IMR-90 (cell line): Measurements from ENCODE around the gene DPF3. TPM values are rescaled to one million over a fixed set of nuclear protein-coding genes. Genes with fewer than 3 reads are reported as not detected.

Source experiments
- ATAC-seq: fragments of 200-7000 bp; cut with Tn5 transposase; 2 replicates; pipeline ENCODE4 v1.9.1; 2020; ENCODE audit warnings: low read depth, mild to moderate bottlenecking, moderate library complexity
- BruUV-seq: library from RNA; stranded (reverse); fragments of 400-500 nt; replicated peaks from 2 replicates; lab custom pipeline; 2021; lab: Mats Ljungman, UMichigan
- CTCF ChIA-PET: fragments of 300-600 bp; formaldehyde crosslinking; extraction: SDS; loops from one replicate; lab custom pipeline; 2021; ENCODE audit warnings: antibody characterized with exemption; lab: Yijun Ruan, JAX
- POLR2A ChIA-PET: fragments of 300-600 bp; sonication (Branson Sonifier 250); formaldehyde crosslinking; loops from one replicate; lab custom pipeline; 2022; ENCODE audit warnings: antibody characterized with exemption; ENCODE audit not compliant: unreplicated experiment; lab: Charles Lee
- DNase-seq: peaks from one replicate; pipeline ENCODE4 v3.0.0; 2013
- H2AFZ ChIP-seq: replicated peaks from 2 replicates; pipeline ENCODE3; 2013; ENCODE audit warnings: low read length, mild to moderate bottlenecking; ENCODE audit not compliant: poor library complexity
- H2AK5ac ChIP-seq: 2 replicates; pipeline ENCODE4 v1.6.1; 2013; ENCODE audit warnings: low read depth, low read length, inconsistent platforms
- H2AK9ac ChIP-seq: replicated peaks from 2 replicates; pipeline ENCODE3; 2013; ENCODE audit warnings: mild to moderate bottlenecking, low read depth, low read length, moderate library complexity; ENCODE audit not compliant: poor library complexity
- H2BK120ac ChIP-seq: 2 replicates; pipeline ENCODE4 v1.6.1; 2013; ENCODE audit warnings: low read depth, low read length, inconsistent platforms
- H2BK15ac ChIP-seq: 3 replicates; pipeline ENCODE4 v1.6.1; 2013; ENCODE audit warnings: low read depth, low read length, inconsistent platforms
- H2BK20ac ChIP-seq: 2 replicates; pipeline ENCODE4 v1.6.1; 2013; ENCODE audit warnings: low read depth, mild to moderate bottlenecking, inconsistent platforms, low read length, moderate library complexity
- H2BK5ac ChIP-seq: 2 replicates; pipeline ENCODE4 v1.6.1; 2013; ENCODE audit warnings: mild to moderate bottlenecking, low read depth, low read length, inconsistent platforms; ENCODE audit not compliant: poor library complexity, severe bottlenecking
- H3K14ac ChIP-seq: replicated peaks from 2 replicates; pipeline ENCODE4 v1.6.1; 2013; ENCODE audit warnings: low read depth, low read length, inconsistent platforms
- H3K18ac ChIP-seq: 2 replicates; pipeline ENCODE4 v1.6.1; 2013; ENCODE audit warnings: low read depth, low read length, control low read depth
- H3K23ac ChIP-seq: 2 replicates; pipeline ENCODE4 v1.6.1; 2013; ENCODE audit warnings: low read depth, low read length, inconsistent platforms
- H3K27ac ChIP-seq: 2 replicates; pipeline ENCODE4 v1.5.1; 2013; ENCODE audit warnings: mild to moderate bottlenecking, control low read depth, low read length; ENCODE audit not compliant: insufficient read depth
- H3K27me3 ChIP-seq: 2 replicates; pipeline ENCODE4 v1.6.1; 2013; ENCODE audit warnings: low read length; ENCODE audit not compliant: control insufficient read depth, insufficient read depth
- H3K36me3 ChIP-seq: 2 replicates; pipeline ENCODE4 v1.6.1; 2013; ENCODE audit warnings: low read length, mixed read lengths; ENCODE audit not compliant: control insufficient read depth, insufficient read depth
- H3K4ac ChIP-seq: 2 replicates; pipeline ENCODE4 v1.6.1; 2013; ENCODE audit warnings: low read depth, low read length, inconsistent platforms
- H3K4me1 ChIP-seq: 2 replicates; pipeline ENCODE4 v1.6.1; 2013; ENCODE audit warnings: low read length, mixed read lengths; ENCODE audit not compliant: control insufficient read depth, insufficient read depth
- H3K4me2 ChIP-seq: 2 replicates; pipeline ENCODE4 v1.6.1; 2013; ENCODE audit warnings: low read depth, mild to moderate bottlenecking, control low read depth, low read length, moderate library complexity
- H3K4me3 ChIP-seq: 2 replicates; pipeline ENCODE4 v1.5.1; 2013; ENCODE audit warnings: low read depth, mild to moderate bottlenecking, control low read depth, low read length, moderate library complexity; ENCODE audit not compliant: insufficient read depth
- H3K56ac ChIP-seq: 2 replicates; pipeline ENCODE4 v1.6.1; 2013; ENCODE audit warnings: low read length, inconsistent platforms; ENCODE audit not compliant: insufficient read depth; ENCODE audit errors: extremely low read depth
- H3K79me1 ChIP-seq, 2 experiments: 2 replicates each; pipeline ENCODE4 v1.6.1; 2013; ENCODE audit warnings: low read length in 2 of 2, inconsistent platforms in 1 of 2, low read depth in 1 of 2
- H3K9ac ChIP-seq: 2 replicates; pipeline ENCODE4 v1.6.1; 2013; ENCODE audit warnings: low read depth, low read length, control low read depth
- H3K9me1 ChIP-seq: 2 replicates; pipeline ENCODE4 v1.6.1; 2013; ENCODE audit warnings: low read length, inconsistent platforms; ENCODE audit not compliant: insufficient read depth
- H3K9me3 ChIP-seq: 2 replicates; pipeline ENCODE4 v1.6.1; 2013; ENCODE audit warnings: low read length; ENCODE audit not compliant: control insufficient read depth, insufficient read depth
- H4K20me1 ChIP-seq: 2 replicates; pipeline ENCODE4 v1.6.1; 2013; ENCODE audit warnings: low read length, inconsistent platforms; ENCODE audit not compliant: insufficient read depth
- H4K5ac ChIP-seq: 2 replicates; pipeline ENCODE4 v1.6.1; 2013; ENCODE audit warnings: mild to moderate bottlenecking, low read depth, low read length, control low read depth
- H4K8ac ChIP-seq, 2 experiments: 2 replicates each; pipeline ENCODE4 v1.6.1; 2013; ENCODE audit warnings: low read depth in 2 of 2, low read length in 2 of 2, control low read depth in 1 of 2, inconsistent platforms in 1 of 2
- H4K91ac ChIP-seq: 2 replicates; pipeline ENCODE4 v1.6.1; 2013; ENCODE audit warnings: low read depth, low read length, inconsistent platforms; ENCODE audit not compliant: insufficient read depth
- BHLHE40 ChIP-seq: fragments of 150-350 bp; IDR thresholded peaks from 2 replicates; pipeline ENCODE4 v1.6.1; 2016; ENCODE audit warnings: mild to moderate bottlenecking, low read depth, low read length
- POLR2A ChIP-seq: IDR thresholded peaks from 2 replicates; pipeline ENCODE4 v1.6.1; 2012; ENCODE audit warnings: mild to moderate bottlenecking, low read depth, low read length
- WGBS, 2 experiments: methylation state at CpG; one replicate each; pipeline versions ENCODE4 v1.1.5 to v1.1.7; 2013; ENCODE audit warnings: missing lambda C conversion rate in 2 of 2; ENCODE audit not compliant: insufficient read length in 1 of 2; ENCODE audit errors: extremely low coverage in 2 of 2; 5-methylcytosine and 5-hydroxymethylcytosine counted together
- dilution Hi-C: fragments of 300-500 bp; cut with HindIII; formaldehyde crosslinking; loops from one replicate; pipeline ENCODE4 v1.14.3; 2018; ENCODE audit warnings: low sequenced_read_pairs; ENCODE audit not compliant: unreplicated experiment
- in situ Hi-C: fragments of 300-500 bp; cut with MboI; formaldehyde crosslinking; loops from 3 replicates; pipeline ENCODE4 v1.14.3; 2019; ENCODE audit warnings: low sequenced_read_pairs, inconsistent platforms, mixed read lengths
- intact Hi-C: fragments of 100-400 bp; cut with micrococcal nuclease; formaldehyde crosslinking; loops from 2 replicates; pipeline ENCODE4 v1.10.0; 2022
- polyA plus RNA-seq, 3 experiments: library from polyadenylated mRNA; depleted of rRNA; stranded (reverse); fragments of >200 nt; gene quantifications; 2 replicates each; pipeline ENCODE4 v1.2.3, GENCODE V29; 2012; ENCODE audit warnings: low replicate concordance in 1 of 3
- total RNA-seq: library from RNA; depleted of rRNA; stranded (reverse); fragments of >200 nt; gene quantifications from 2 replicates; pipeline ENCODE4 v1.2.3, GENCODE V29; 2012

DPF3 gene
- total and polyA plus RNA-seq, 2 of the 4 experiments (the other 2 are of a cell fraction), result 30.5 to 32.8 TPM

DNA sequence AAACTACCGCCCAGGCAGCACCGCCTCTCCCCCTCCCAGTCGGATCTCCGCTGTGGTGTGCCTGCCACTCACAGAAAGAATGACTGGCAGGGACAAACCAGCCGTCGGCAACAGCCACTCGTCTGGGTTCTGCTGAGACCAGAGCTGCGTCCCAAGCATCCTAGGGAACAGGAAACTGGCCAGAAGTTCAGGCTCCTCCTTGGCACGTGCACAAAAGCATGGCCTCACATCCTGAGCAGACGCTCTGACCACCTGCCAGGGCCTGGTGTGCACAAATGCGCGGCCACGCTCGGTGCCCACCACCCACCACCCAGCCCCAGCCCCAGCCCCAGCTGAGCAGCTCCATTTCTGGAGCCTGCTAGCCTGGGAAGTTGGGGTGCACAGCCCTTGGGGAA lies 214.8 kb downstream of the DPF3 start:
- Histone ChIP-seq H3K56ac (no peak overlapping the region), H3K4ac (peak overlapping the region; percentile 87), H4K20me1 (no peaks in the 10 kb centered on the region), H4K8ac (peak overlapping the region; percentile 63 to 94), H3K9me1 (peaks cover 22% of the 10 kb centered on the region), H3K27me3 (no peaks in the 10 kb centered on the region), H3K4me1 (peaks cover 25% of the 10 kb centered on the region), H2BK5ac (peak overlapping the region; percentile 93), H4K5ac (peak overlapping the region; percentile 82), H3K18ac (peak overlapping the region; percentile 85), H3K9ac (0 out of 2 replicates have a peak overlapping the region, but pooled peaks have one; percentile 51), H2AK5ac (peak overlapping the region; percentile 79), H2BK20ac (peak overlapping the region; percentile 93), H3K27ac (peak overlapping the region; percentile 64), H3K4me3 (no peak overlapping the region), H2AFZ (peak overlapping the region; percentile 70), H4K91ac (peak overlapping the region; percentile 82), H3K23ac (0 out of 2 replicates have a peak overlapping the region, but pooled peaks have one; percentile 71), H3K9me3 (0 out of 2 replicates have a peak, but pooled peaks cover 2% of the 10 kb centered on the region), H2BK120ac (peak overlapping the region; percentile 94), H3K4me2 (no peak overlapping the region), H3K14ac (peak overlapping the region; percentile 79), H2AK9ac (peak overlapping the region; percentile 68), H2BK15ac (peak overlapping the region; percentile 47; the same call in 2 of the 3 replicates), H3K79me1 (peaks cover 10 to 19% of the 10 kb centered on the region in 2 experiments; a peak in 2 of 4 replicates), H3K36me3 (peaks cover 8% of the 10 kb centered on the region; the same call in 1 of the 2 replicates)
- TF ChIP-seq BHLHE40, result peak; percentile 61; the same call in 1 of the 2 replicates
- no peak for TF ChIP-seq POLR2A
- no CpG with 5 or more reads among the region's 14 CpGs for WGBS, 2 experiments
- ChIA-PET CTCF (no interaction called here), POLR2A (no interaction called here)
- peak; percentile 52 for DNase-seq
- BruUV-seq, result no TSS peak
- in situ Hi-C loops (no loop called here), dilution Hi-C loops (no loop called here), intact Hi-C loops (no loop called here)
- no peak for ATAC-seq
